Gastroesophageal sphincter (tissue), 4 donors: Measurements from ENCODE around the gene TIMM8B. TPM values are rescaled to one million over a fixed set of nuclear protein-coding genes. Genes with fewer than 3 reads are reported as not detected.
"Not testable (repeated sequence)": the region's sequence is repeated elsewhere in the genome, so short reads cannot be mapped to it uniquely, and the experiment has no call there.

Experiments used
- ATAC-seq: fragments of 150-250 bp; one replicate; pipeline ENCODE4 v1.9.1; 2016; ENCODE audit warnings: mild to moderate bottlenecking, moderate library complexity
- H3K27ac ChIP-seq, 4 donors: fragments of 200-600 bp; sonication (generic) in 3 of 4; 1 replicate in 3 of 4; 2 replicates in 1 of 4; pipeline ENCODE4 v1.5.1; 2016 to 2019
- H3K27me3 ChIP-seq: fragments of 200-600 bp; sonication (generic); one replicate; pipeline ENCODE4 v1.5.1; 2019
- H3K36me3 ChIP-seq, 2 donors: fragments of 200-600 bp; sonication (generic); one replicate each; pipeline ENCODE4 v1.5.1; 2019; ENCODE audit warnings: control low read depth in 1 of 2
- H3K4me1 ChIP-seq, 3 donors: fragments of 200-600 bp; sonication (generic); 1 replicate in 2 of 3; 2 replicates in 1 of 3; pipeline ENCODE4 v1.5.1; 2016 to 2019; ENCODE audit warnings: control low read depth in 2 of 3
- H3K4me3 ChIP-seq, 2 donors: fragments of 200-600 bp; sonication (generic); one replicate each; pipeline ENCODE4 v1.5.1; 2019; ENCODE audit warnings: mild to moderate bottlenecking in 1 of 2, moderate library complexity in 1 of 2
- H3K9me3 ChIP-seq, 3 donors: fragments of 200-600 bp; sonication (generic); one replicate each; pipeline ENCODE4 v1.5.1; 2017 to 2019; ENCODE audit warnings: control low read depth in 2 of 3
- CTCF ChIP-seq, 4 experiments: fragments of 200-600 bp in 2 of 4; fragments of 450-650 bp in 2 of 4; sonication (generic) in 1 of 4; IDR thresholded peaks; one replicate each; pipeline ENCODE4 v1.5.1; 2017 to 2019; ENCODE audit warnings: antibody characterized with exemption in 4 of 4, mild to moderate bottlenecking in 2 of 4, moderate library complexity in 2 of 4
- EP300 ChIP-seq: sonication (generic); formaldehyde crosslinking; IDR thresholded peaks from one replicate; pipeline ENCODE4 v1.6.1; 2017; ENCODE audit warnings: antibody characterized with exemption, mild to moderate bottlenecking
- POLR2A ChIP-seq, 2 donors: fragments of 450-650 bp; IDR thresholded peaks; one replicate each; pipeline ENCODE4 v1.6.1; 2017; ENCODE audit warnings: antibody characterized with exemption in 2 of 2, mild to moderate bottlenecking in 2 of 2, moderate library complexity in 1 of 2
- POLR2AphosphoS5 ChIP-seq: sonication (generic); formaldehyde crosslinking; IDR thresholded peaks from one replicate; pipeline ENCODE4 v1.6.1; 2017; ENCODE audit warnings: antibody characterized with exemption
- WGBS, 2 donors: methylation state at CpG; one replicate each; pipeline ENCODE4 v1.1.5; 2018; ENCODE audit warnings: low coverage in 1 of 2; 5-methylcytosine and 5-hydroxymethylcytosine counted together
- total RNA-seq, 4 donors: library from RNA; depleted of rRNA; stranded (reverse); fragments of >200 nt; gene quantifications; one replicate each; pipeline ENCODE4 v1.1.0, GENCODE V29; 2016

The TIMM8B gene
- total RNA-seq, 4 donors from 2014 or later, result 19.2 to 37.6 (median 24.8) TPM

- Histone ChIP-seq H3K4me3 (no peak overlapping the region), H3K9me3 (no peaks in the 10 kb centered on the region), H3K36me3 (peaks cover 0 to 67% of the 10 kb centered on the region in 2 donors), H3K27me3 (no peaks in the 10 kb centered on the region), H3K4me1 (no peaks in the 10 kb centered on the region), H3K27ac (no peak overlapping the region)
- no peak for TF ChIP-seq POLR2AphosphoS5
- TF ChIP-seq EP300, result no peak
- TF ChIP-seq CTCF (IDR thresholded peaks at IDR 0.05), result no peak
- TF ChIP-seq POLR2A (IDR thresholded peaks at IDR 0.05), result no peak
- ATAC-seq, result no peak
- WGBS, 2 donors, result 86 to 92% methylated on average over 5 to 6 of the region's 11 CpGs
These were observed 11.4 kb upstream of the TIMM8B start for GRCh38 chr11:112097734-112098528.

- no peak for TF ChIP-seq POLR2A (IDR thresholded peaks at IDR 0.05)
- no peak for TF ChIP-seq EP300
- TF ChIP-seq CTCF (IDR thresholded peaks at IDR 0.05), result no peak
- no peak for TF ChIP-seq POLR2AphosphoS5
- no peaks in the 10 kb centered on the region for H3K9me3 ChIP-seq
- H3K27ac ChIP-seq, result no peak overlapping the region
- H3K27me3 ChIP-seq, result no peaks in the 10 kb centered on the region
- peaks cover 0 to 84% of the 10 kb centered on the region in 2 donors for H3K36me3 ChIP-seq
- H3K4me1 ChIP-seq, result no peaks in the 10 kb centered on the region
- no peak overlapping the region for H3K4me3 ChIP-seq
- no peak for ATAC-seq
These were observed 9.6 kb upstream of the TIMM8B start for GRCh38 chr11:112096194-112096593.

DNA sequence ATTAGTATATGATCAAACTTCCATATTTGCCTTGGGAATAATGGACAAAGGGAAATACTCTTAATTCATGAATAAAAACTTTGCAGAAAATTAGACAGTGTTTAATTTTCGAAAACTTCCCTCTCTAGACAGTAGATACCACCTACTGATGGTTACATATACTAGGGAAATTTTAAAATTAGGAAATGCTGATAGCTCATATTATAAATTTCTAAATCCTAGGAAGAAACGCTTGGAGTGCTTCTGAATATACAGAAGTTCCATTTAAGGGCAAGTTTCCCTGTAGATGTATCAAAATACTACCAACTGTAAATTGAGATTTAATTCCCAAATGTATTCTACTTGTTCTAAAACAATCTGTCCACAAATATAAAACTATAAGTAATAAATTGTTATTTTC lies 8.7 kb upstream of the TIMM8B start:
- H3K9me3 ChIP-seq, ATAC-seq, H3K4me3 ChIP-seq, H3K4me1 ChIP-seq, H3K27ac ChIP-seq, H3K27me3 ChIP-seq: not testable (repeated sequence)
- H3K36me3 ChIP-seq, result peaks cover 0 to 93% of the 10 kb centered on the region in 2 donors
- 100% methylated on average over 2 of the region's 2 CpGs for WGBS, 2 donors

DNA sequence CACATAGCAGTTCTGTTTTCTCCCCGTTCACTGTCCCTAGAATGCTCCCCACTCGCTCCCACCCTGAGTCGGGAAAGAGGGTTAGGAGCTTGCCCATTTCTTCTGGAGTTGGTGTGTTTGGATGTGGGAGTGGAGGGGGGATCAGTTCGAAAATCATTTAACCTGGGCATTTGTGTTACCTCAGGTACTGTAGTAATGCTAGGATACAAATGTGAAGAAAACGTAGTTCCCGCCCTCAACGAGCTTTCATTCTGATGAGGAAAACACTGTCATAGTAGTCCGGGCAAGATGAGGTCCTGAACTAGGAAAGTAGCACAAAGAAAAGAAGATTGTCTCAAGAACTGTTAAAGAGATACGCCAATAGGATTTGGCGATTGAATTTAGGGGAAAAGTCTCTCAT lies 656 bp upstream of the TIMM8B start:
- no peaks in the 10 kb centered on the region for H3K9me3 ChIP-seq
- TF ChIP-seq POLR2AphosphoS5 (no peak), CTCF (IDR thresholded peaks at IDR 0.05) (no peak), EP300 (no peak), POLR2A (IDR thresholded peaks at IDR 0.05) (no peak)
- H3K4me3 ChIP-seq, result peak overlapping the region; percentile 82 to 87
- H3K27me3 ChIP-seq, result no peaks in the 10 kb centered on the region
- peaks cover 6 to 52% (median 20%) of the 10 kb centered on the region in 3 donors for H3K4me1 ChIP-seq
- H3K36me3 ChIP-seq, result peaks cover 0 to 75% of the 10 kb centered on the region in 2 donors
- WGBS, 2 donors, result 4 to 44% methylated on average over 3 to 4 of the region's 10 CpGs
- no peak for ATAC-seq
- peak overlapping the region; percentile 59 to 90 (median 81) for H3K27ac ChIP-seq

GRCh38 chr11:112085822-112086421 lies 634 bp downstream of the TIMM8B start:
- peak overlapping the region in 3 of 4 donors; percentile 80 to 90 (median 82) for H3K27ac ChIP-seq
- peak overlapping the region; percentile 82 to 87 for H3K4me3 ChIP-seq
- WGBS, 2 donors, result 1 to 10% methylated on average over 6 to 18 of the region's 19 CpGs
- TF ChIP-seq POLR2AphosphoS5 (no peak), EP300 (no peak), POLR2A (IDR thresholded peaks at IDR 0.05) (no peak), CTCF (IDR thresholded peaks at IDR 0.05) (no peak)
- peaks cover 0 to 75% of the 10 kb centered on the region in 2 donors for H3K36me3 ChIP-seq
- ATAC-seq, result peak; percentile 28
- H3K27me3 ChIP-seq, result no peaks in the 10 kb centered on the region
- no peaks in the 10 kb centered on the region for H3K9me3 ChIP-seq
- peaks cover 6 to 52% (median 20%) of the 10 kb centered on the region in 3 donors for H3K4me1 ChIP-seq
